Left lung (tissue), 10 donors: ENCODE data around the gene TFB2M. TPM values are rescaled to one million over a fixed set of nuclear protein-coding genes. Genes with fewer than 3 reads are reported as not detected.

Experiments used
- ATAC-seq: fragments of 200-7000 bp; cut with Tn5 transposase; one replicate; pipeline ENCODE4 v1.9.1; 2020; ENCODE audit warnings: moderate library complexity
- DNase-seq, 4 donors: peaks; one replicate each; pipeline ENCODE4 v3.0.0-alpha.2; 2013 to 2020
- H3K27ac ChIP-seq, 2 donors: fragments of 200-600 bp; sonication (generic) in 1 of 2; one replicate each; pipeline versions ENCODE4 v1.5.0 to v1.8.0; 2020 to 2021
- H3K27me3 ChIP-seq, 2 donors: fragments of 200-600 bp; sonication (generic) in 1 of 2; one replicate each; pipeline versions ENCODE4 v1.5.0 to v1.8.0; 2020 to 2021
- H3K36me3 ChIP-seq, 2 donors: fragments of 200-600 bp; sonication (generic) in 1 of 2; one replicate each; pipeline versions ENCODE4 v1.5.0 to v1.8.0; 2020 to 2021
- H3K4me1 ChIP-seq, 2 donors: fragments of 200-600 bp; one replicate each; pipeline ENCODE4 v1.8.0; 2021
- H3K4me3 ChIP-seq, 2 donors: fragments of 200-600 bp; sonication (generic) in 1 of 2; one replicate each; pipeline versions ENCODE4 v1.5.0 to v1.8.0; 2020 to 2021; ENCODE audit warnings: mild to moderate bottlenecking in 1 of 2
- H3K9me3 ChIP-seq, 2 donors: fragments of 200-600 bp; sonication (generic) in 1 of 2; one replicate each; pipeline versions ENCODE4 v1.5.0 to v1.8.0; 2020 to 2021
- CTCF ChIP-seq, 2 donors: fragments of 200-600 bp; sonication (generic) in 1 of 2; IDR thresholded peaks; one replicate each; pipeline versions ENCODE4 v1.5.0 to v1.8.0; 2021; ENCODE audit warnings: antibody characterized with exemption in 2 of 2
- intact Hi-C, 2 donors: fragments of 100-400 bp; cut with DNase I; formaldehyde crosslinking; loops; one replicate each; pipeline versions ENCODE4 v1.11.2 to v1.14.2; 2022
- polyA plus RNA-seq, 6 donors: library from polyadenylated mRNA; unstranded; fragments of 120-200 nt; gene quantifications; one replicate each; pipeline ENCODE4 v1.2.1, GENCODE V29; 2013; ENCODE audit not compliant: insufficient read length in 6 of 6
- total RNA-seq, 2 donors: library from RNA; stranded (reverse); fragmentation: NEBNext Ultra II Directional; extraction: Animal tissue kit (Norgen Biotek cat#: 25700); gene quantifications; one replicate each; pipeline ENCODE4 v1.2.1, GENCODE V29; 2021
- donor health status: DM: no; HTN: yes; CAD: no.
- donor health status: DM: no; HTN: no; CAD: no.

TFB2M gene
- total and polyA plus RNA-seq, 8 donors = 8.8 to 17.5 (median 16.6) TPM

GRCh38 chr1:246508897-246509688 is 57.0 kb downstream of the TFB2M start:
- no peaks in the 10 kb centered on the region for H3K36me3 ChIP-seq
- intact Hi-C loops = no loop called here

GRCh38 chr1:246506674-246507481 is 59.2 kb downstream of the TFB2M start, which contains the start of gene SMYD3:
SMYD3 (minus strand) TSS chr1:246507279.
- no peaks in the 10 kb centered on the region for H3K27me3 ChIP-seq
- intact Hi-C loops = no loop called here
- TF ChIP-seq CTCF (IDR thresholded peaks at IDR 0.05) = no peak
- peak within 1 kb of the TSS; percentile 78 to 86 for H3K4me3 ChIP-seq
- no peaks in the 10 kb centered on the region for H3K9me3 ChIP-seq
- H3K27ac ChIP-seq = peak within 1 kb of the TSS in 1 of 2 donors; percentile 53
- peak; percentile 98 for ATAC-seq
- peak; percentile 72 to 96 (median 86) for DNase-seq
- H3K36me3 ChIP-seq = no peaks in the 10 kb centered on the region
- H3K4me1 ChIP-seq = peaks cover 0 to 15% of the 10 kb centered on the region in 2 donors

More at GRCh38 chr1:246508897-246509688, 57.0 kb downstream of the TFB2M start:
- no peaks in the 10 kb centered on the region for H3K27me3 ChIP-seq
- peak in 1 of 4 donors; percentile 76 for DNase-seq
- TF ChIP-seq CTCF (IDR thresholded peaks at IDR 0.05) = no peak
- peaks cover 0 to 15% of the 10 kb centered on the region in 2 donors for H3K4me1 ChIP-seq
- H3K4me3 ChIP-seq = no peak overlapping the region
- ATAC-seq = no peak
- H3K27ac ChIP-seq = no peak overlapping the region
- peaks cover 0 to 18% of the 10 kb centered on the region in 2 donors for H3K9me3 ChIP-seq

- DNase-seq (no peak), ATAC-seq (no peak)
- TF ChIP-seq CTCF (IDR thresholded peaks at IDR 0.05) = no peak
- intact Hi-C loops = no loop called here
- peak overlapping the region; percentile 78 to 86 for H3K4me3 ChIP-seq
- H3K36me3 ChIP-seq = no peaks in the 10 kb centered on the region
- H3K27ac ChIP-seq = no peak overlapping the region
- H3K4me1 ChIP-seq = peaks cover 0 to 15% of the 10 kb centered on the region in 2 donors
- H3K9me3 ChIP-seq = no peaks in the 10 kb centered on the region
- no peaks in the 10 kb centered on the region for H3K27me3 ChIP-seq
Measured at GRCh38 chr1:246506367-246506673, 59.7 kb downstream of the TFB2M start.

GRCh38 chr1:246503341-246503740 is 62.7 kb downstream of the TFB2M start:
- intact Hi-C loops = no loop called here
- Histone ChIP-seq H3K9me3 (no peaks in the 10 kb centered on the region), H3K4me1 (peaks cover 0 to 15% of the 10 kb centered on the region in 2 donors), H3K4me3 (no peak overlapping the region), H3K36me3 (no peaks in the 10 kb centered on the region), H3K27me3 (no peaks in the 10 kb centered on the region), H3K27ac (no peak overlapping the region)
- DNase-seq (no peak), ATAC-seq (peak; percentile 11)
- no peak for TF ChIP-seq CTCF (IDR thresholded peaks at IDR 0.05)
